GM21390 (cell line): Measurements from ENCODE around the gene MLC1.

ENCODE experiments used
- ATAC-seq: cut with Tn5 transposase; IDR thresholded peaks from one replicate; pipeline ENCODE4 v1.9.1; 2021; ENCODE audit not compliant: unreplicated experiment

The MLC1 gene

GRCh38 chr22:50058906-50059880 is 26.0 kb downstream of the MLC1 start:
- ATAC-seq = no peak

- ATAC-seq = no peak
Measured at GRCh38 chr22:50058061-50058905, 26.9 kb downstream of the MLC1 start, which contains the start of gene TTLL8. Gene TTLL8, minus strand, starts transcription at chr22:50058298.

GRCh38 chr22:50057278-50058060 is 27.8 kb downstream of the MLC1 start:
- no peak for ATAC-seq

GRCh38 chr22:50056214-50056972 is 28.8 kb downstream of the MLC1 start:
- ATAC-seq = no peak

- no peak for ATAC-seq
Measured at GRCh38 chr22:50053861-50054260, 31.4 kb downstream of the MLC1 start.

GRCh38 chr22:50051930-50052329 is 33.3 kb downstream of the MLC1 start:
- ATAC-seq = no peak

GRCh38 chr22:50049299-50050195 is 35.7 kb downstream of the MLC1 start:
- ATAC-seq = no peak

- no peak for ATAC-seq
Measured at GRCh38 chr22:50048836-50049235, 36.4 kb downstream of the MLC1 start.

GRCh38 chr22:50048061-50048765 is 37.0 kb downstream of the MLC1 start:
- ATAC-seq = no peak

- ATAC-seq = no peak
Measured at GRCh38 chr22:50047346-50047745, 37.9 kb downstream of the MLC1 start.

- no peak for ATAC-seq
Measured at GRCh38 chr22:50046481-50047245, 38.6 kb downstream of the MLC1 start.

GRCh38 chr22:50046019-50046415 is 39.2 kb downstream of the MLC1 start:
- ATAC-seq = no peak

GRCh38 chr22:50045211-50046018 is 39.8 kb downstream of the MLC1 start:
- no peak for ATAC-seq

GRCh38 chr22:50044485-50045118 is 40.6 kb downstream of the MLC1 start:
- ATAC-seq = no peak

GRCh38 chr22:50041361-50042065 is 43.7 kb downstream of the MLC1 start:
- ATAC-seq = no peak

- no peak for ATAC-seq
Measured at GRCh38 chr22:50040717-50041116, 44.5 kb downstream of the MLC1 start.
